CD4-positive, CD25-positive, alpha-beta regulatory T cell (primary cell): Measurements from ENCODE around the gene KLHL11. TPM values are rescaled to one million over a fixed set of nuclear protein-coding genes. Genes with fewer than 3 reads are reported as not detected.
A peak's percentile ranks its signal among the peaks of the same experiment; 100 is the strongest.

Experiments
- ATAC-seq, 2 donors: fragments of 150-1000 bp; cut with Tn5 transposase; one replicate each; pipeline ENCODE4 v1.10.0; 2021; ENCODE audit warnings: low read depth in 2 of 2, moderate number of reproducible peaks in 2 of 2, moderate library complexity in 1 of 2
- DNase-seq, 3 donors: peaks; one replicate each; pipeline versions ENCODE4 v3.0.0 to v3.0.0-alpha.2; 2012 to 2022; ENCODE audit warnings: mixed read lengths in 1 of 3
- H3K27ac ChIP-seq: one replicate; pipeline ENCODE4 v1.7.0; 2013; ENCODE audit warnings: mild to moderate bottlenecking, low read length; ENCODE audit not compliant: insufficient read depth, poor library complexity, severe bottlenecking
- H3K27me3 ChIP-seq: one replicate; pipeline ENCODE4 v1.7.0; 2013; ENCODE audit warnings: low read length; ENCODE audit not compliant: control insufficient read depth, insufficient read depth
- H3K36me3 ChIP-seq: one replicate; pipeline ENCODE4 v1.7.0; 2013; ENCODE audit warnings: mild to moderate bottlenecking, low read length, moderate library complexity; ENCODE audit not compliant: control insufficient read depth, insufficient read depth
- H3K4me1 ChIP-seq: 2 replicates; pipeline ENCODE4 v1.7.0; 2013; ENCODE audit warnings: mild to moderate bottlenecking, low read length; ENCODE audit not compliant: insufficient read depth, control insufficient read depth, poor library complexity, severe bottlenecking
- H3K4me3 ChIP-seq: one replicate; pipeline ENCODE4 v1.7.0; 2013; ENCODE audit warnings: low read depth, mild to moderate bottlenecking, low read length, moderate library complexity
- H3K9me3 ChIP-seq, 2 experiments: 1 replicate in 1 of 2; 2 replicates in 1 of 2; pipeline ENCODE4 v1.7.0; 2013; ENCODE audit warnings: low read length in 2 of 2, mild to moderate bottlenecking in 1 of 2, moderate library complexity in 1 of 2; ENCODE audit not compliant: control insufficient read depth in 2 of 2
- H3K27ac Mint-ChIP-seq, 3 donors: one replicate each; pipeline ENCODE4 v1.8.0; 2020 to 2022; ENCODE audit warnings: mild to moderate bottlenecking in 3 of 3, mixed read lengths in 3 of 3, moderate library complexity in 2 of 3
- H3K27me3 Mint-ChIP-seq: one replicate; pipeline ENCODE4 v1.8.0; 2022; ENCODE audit warnings: mild to moderate bottlenecking, mixed read lengths
- H3K36me3 Mint-ChIP-seq: one replicate; pipeline ENCODE4 v1.8.0; 2020; ENCODE audit warnings: mixed read lengths
- H3K4me1 Mint-ChIP-seq, 4 donors: one replicate each; pipeline ENCODE4 v1.8.0; 2020 to 2022; ENCODE audit warnings: mixed read lengths in 4 of 4, mild to moderate bottlenecking in 1 of 4
- H3K4me3 Mint-ChIP-seq, 4 donors: one replicate each; pipeline ENCODE4 v1.8.0; 2020 to 2022; ENCODE audit warnings: mild to moderate bottlenecking in 4 of 4, mixed read lengths in 4 of 4, moderate library complexity in 3 of 4
- H3K9me3 Mint-ChIP-seq, 7 donors: one replicate each; pipeline ENCODE4 v1.8.0; 2020 to 2022; ENCODE audit warnings: mixed read lengths in 7 of 7, mild to moderate bottlenecking in 3 of 7, moderate library complexity in 2 of 7
- polyA plus RNA-seq, 4 donors: library from polyadenylated mRNA; unstranded; fragments of 300-500 nt; fragmentation: Illumina TruSeq; gene quantifications; one replicate each; pipeline ENCODE4 v1.2.3, GENCODE V29; 2021
- total RNA-seq: library from RNA; stranded (reverse); gene quantifications from one replicate; pipeline ENCODE4 v1.2.3, GENCODE V29; 2022

KLHL11 gene
- total and polyA plus RNA-seq, 5 donors from 2014 or later, result 5.4 to 21.7 (median 7.5) TPM

DNA sequence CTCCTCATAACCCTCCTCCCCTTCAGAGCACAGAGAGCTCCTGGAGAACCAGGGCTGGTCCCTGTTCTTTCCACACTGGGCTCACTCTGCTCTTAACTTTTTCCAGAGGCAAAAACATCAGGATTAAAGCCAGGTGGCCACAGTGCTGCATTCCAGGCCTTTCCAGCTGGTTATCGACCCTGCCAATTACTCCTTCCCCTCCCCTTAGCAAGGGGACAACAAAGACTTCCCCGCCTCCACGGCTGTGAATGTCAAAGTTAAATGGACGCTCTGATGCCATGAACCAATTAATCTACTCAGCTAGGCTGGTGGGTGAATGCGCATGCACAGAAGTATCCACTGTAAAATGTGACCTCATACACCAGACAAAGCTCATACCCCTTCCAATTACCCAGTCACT is 30.4 kb upstream of the KLHL11 start:
- H3K4me1 Mint-ChIP-seq, result peaks cover 0 to 3% (median 0%) of the 10 kb centered on the region in 4 donors
- DNase-seq (no peak), ATAC-seq (no peak)
- no peaks in the 10 kb centered on the region for H3K9me3 ChIP-seq
- H3K27me3 ChIP-seq, result no peaks in the 10 kb centered on the region
- H3K9me3 Mint-ChIP-seq, result no peaks in the 10 kb centered on the region
- no peaks in the 10 kb centered on the region for H3K4me1 ChIP-seq
- H3K27ac Mint-ChIP-seq, result peak overlapping the region in 2 of 3 donors; percentile 27 to 56
- no peak overlapping the region for H3K4me3 Mint-ChIP-seq
- no peak overlapping the region for H3K27ac ChIP-seq
- H3K4me3 ChIP-seq, result no peak overlapping the region
- no peaks in the 10 kb centered on the region for H3K27me3 Mint-ChIP-seq
- peaks cover 82% of the 10 kb centered on the region for H3K36me3 ChIP-seq
- H3K36me3 Mint-ChIP-seq, result peaks cover 37% of the 10 kb centered on the region

DNA sequence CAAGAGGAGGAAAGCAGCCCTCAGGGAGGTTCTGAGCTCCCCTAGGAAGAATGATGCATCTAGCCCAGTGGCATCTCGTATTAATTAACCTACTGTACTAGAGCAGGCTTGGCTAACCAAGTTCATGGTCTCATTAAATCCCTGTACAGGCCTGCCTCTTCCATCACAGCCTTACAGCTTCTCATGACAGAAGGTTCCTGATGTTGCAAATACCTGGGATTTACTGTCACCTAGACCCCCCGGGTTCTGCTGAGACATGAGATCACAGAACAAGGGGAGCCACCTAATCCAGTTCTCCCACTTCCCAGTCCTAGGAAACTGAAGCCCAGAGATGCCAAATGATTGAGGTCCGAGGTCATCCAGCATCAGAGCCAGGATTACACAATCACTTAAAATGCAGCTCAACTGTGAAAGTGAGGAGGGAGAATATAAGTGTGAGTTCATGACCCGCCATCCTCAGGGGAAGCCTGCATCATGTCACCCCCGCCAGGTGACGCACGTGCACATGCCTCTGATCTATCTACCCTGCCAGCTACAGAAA is 29.6 kb upstream of the KLHL11 start:
- H3K4me1 ChIP-seq, result no peaks in the 10 kb centered on the region
- peaks cover 80% of the 10 kb centered on the region for H3K36me3 ChIP-seq
- Mint-ChIP-seq H3K4me3 (no peak overlapping the region), H3K9me3 (no peaks in the 10 kb centered on the region), H3K27ac (peak overlapping the region in 1 of 3 donors; percentile 9), H3K4me1 (peaks cover 0 to 3% (median 0%) of the 10 kb centered on the region in 4 donors), H3K36me3 (peaks cover 38% of the 10 kb centered on the region), H3K27me3 (no peaks in the 10 kb centered on the region)
- no peak overlapping the region for H3K27ac ChIP-seq
- DNase-seq, result no peak
- no peak for ATAC-seq
- H3K9me3 ChIP-seq, result no peaks in the 10 kb centered on the region
- H3K27me3 ChIP-seq, result no peaks in the 10 kb centered on the region
- no peak overlapping the region for H3K4me3 ChIP-seq

DNA sequence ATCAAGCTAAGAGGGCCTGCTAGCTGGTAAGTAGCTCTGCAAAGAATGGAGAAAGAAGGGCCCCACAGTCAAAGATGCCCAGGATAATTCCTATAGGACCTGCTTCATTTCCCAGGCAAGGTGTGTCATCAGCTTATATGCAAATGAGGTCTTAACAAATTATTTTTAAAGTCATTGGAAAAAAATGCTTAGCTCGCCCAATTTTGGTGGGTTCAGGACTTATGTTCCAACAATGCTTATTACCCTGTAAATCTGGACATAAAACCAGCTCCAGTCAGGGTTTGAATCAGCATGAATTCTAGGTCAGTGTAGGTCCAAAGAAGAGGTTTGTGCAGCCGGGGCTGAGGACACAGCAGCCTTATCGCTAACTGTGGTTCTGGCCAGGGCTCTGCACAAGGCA is 28.2 kb upstream of the KLHL11 start:
- no peak for DNase-seq
- Histone ChIP-seq H3K27me3 (no peaks in the 10 kb centered on the region), H3K27ac (no peak overlapping the region), H3K9me3 (no peaks in the 10 kb centered on the region), H3K4me3 (no peak overlapping the region), H3K4me1 (no peaks in the 10 kb centered on the region), H3K36me3 (peaks cover 81% of the 10 kb centered on the region)
- peaks cover 0 to 3% (median 0%) of the 10 kb centered on the region in 4 donors for H3K4me1 Mint-ChIP-seq
- H3K9me3 Mint-ChIP-seq, result no peaks in the 10 kb centered on the region
- H3K27me3 Mint-ChIP-seq, result no peaks in the 10 kb centered on the region
- no peak overlapping the region for H3K4me3 Mint-ChIP-seq
- ATAC-seq, result no peak
- H3K27ac Mint-ChIP-seq, result no peak overlapping the region
- peaks cover 30% of the 10 kb centered on the region for H3K36me3 Mint-ChIP-seq

DNA sequence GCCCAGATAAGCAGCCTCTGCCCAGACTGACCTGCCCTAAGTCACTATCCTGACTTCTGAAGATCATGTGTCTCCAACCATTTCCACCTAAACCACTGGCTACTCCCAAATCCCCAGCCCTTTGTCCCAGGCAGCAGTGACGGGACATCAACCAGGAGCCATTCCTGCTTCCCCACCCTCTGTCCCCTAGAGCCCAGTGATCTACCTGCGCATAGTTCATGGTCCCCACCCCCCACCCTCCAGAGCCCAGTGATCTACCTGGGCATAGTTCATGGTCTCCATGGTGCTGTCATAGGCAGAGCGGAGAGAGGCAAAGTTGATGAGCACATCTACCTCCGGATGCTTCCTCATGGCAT is 26.8 kb upstream of the KLHL11 start:
- DNase-seq, result no peak
- Mint-ChIP-seq H3K4me1 (peaks cover 0 to 2% (median 0%) of the 10 kb centered on the region in 4 donors), H3K4me3 (no peak overlapping the region), H3K27ac (no peak overlapping the region), H3K36me3 (peaks cover 33% of the 10 kb centered on the region), H3K9me3 (no peaks in the 10 kb centered on the region), H3K27me3 (no peaks in the 10 kb centered on the region)
- Histone ChIP-seq H3K9me3 (no peaks in the 10 kb centered on the region), H3K27me3 (no peaks in the 10 kb centered on the region), H3K4me3 (no peak overlapping the region), H3K4me1 (no peaks in the 10 kb centered on the region), H3K27ac (no peak overlapping the region), H3K36me3 (peaks cover 82% of the 10 kb centered on the region)
- no peak for ATAC-seq

DNA sequence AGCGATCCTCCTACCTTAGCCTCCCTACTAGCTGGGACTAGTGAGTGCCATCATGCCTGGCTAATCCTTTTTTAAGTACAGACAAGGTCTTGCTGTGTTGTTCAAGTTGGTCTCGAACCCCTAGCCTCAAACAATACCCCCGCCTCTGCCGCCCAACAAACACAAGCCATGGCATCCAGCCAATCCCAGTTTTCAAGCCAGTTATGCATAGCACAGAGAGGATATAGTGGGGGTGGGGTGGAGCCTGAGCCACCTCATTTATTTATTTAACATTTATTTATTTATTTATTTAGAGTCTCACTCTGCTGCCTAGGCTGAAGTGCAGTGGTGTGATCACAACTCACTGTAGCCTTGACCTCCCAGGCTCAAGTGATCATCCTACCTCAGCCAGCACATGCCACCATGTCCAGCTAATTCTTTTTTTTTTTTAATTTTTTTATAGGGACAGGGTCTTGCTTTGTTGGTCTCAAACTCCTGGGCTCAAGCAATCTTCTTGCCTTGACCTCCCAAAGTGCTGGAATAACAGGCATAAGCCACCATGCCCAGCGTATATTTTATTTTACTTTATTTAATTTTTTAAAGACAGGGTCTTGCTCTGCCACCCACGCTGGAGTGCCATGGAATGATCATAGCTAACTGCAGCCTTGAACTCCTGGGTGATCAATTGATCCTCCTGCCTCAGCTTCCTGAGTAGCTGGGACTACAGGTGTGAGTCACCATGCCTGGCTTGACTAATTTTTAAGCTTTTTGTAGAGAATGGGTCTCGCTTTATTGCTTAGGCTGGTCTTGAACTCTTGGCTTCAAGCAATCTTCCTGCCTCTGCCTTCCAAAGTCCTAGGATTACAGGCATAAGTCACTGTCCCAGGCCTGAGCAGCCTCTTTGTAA is 26.2 kb upstream of the KLHL11 start:
- no peak for DNase-seq
- no peak overlapping the region for H3K4me3 ChIP-seq
- ATAC-seq, result no peak
- no peaks in the 10 kb centered on the region for H3K27me3 ChIP-seq
- H3K9me3 ChIP-seq, result no peaks in the 10 kb centered on the region
- H3K27ac ChIP-seq, result no peak overlapping the region
- H3K4me1 Mint-ChIP-seq, result no peaks in the 10 kb centered on the region
- H3K4me1 ChIP-seq, result no peaks in the 10 kb centered on the region
- H3K9me3 Mint-ChIP-seq, result no peaks in the 10 kb centered on the region
- H3K36me3 Mint-ChIP-seq, result peaks cover 27% of the 10 kb centered on the region
- H3K4me3 Mint-ChIP-seq, result no peak overlapping the region
- no peaks in the 10 kb centered on the region for H3K27me3 Mint-ChIP-seq
- H3K36me3 ChIP-seq, result peaks cover 82% of the 10 kb centered on the region
- H3K27ac Mint-ChIP-seq, result no peak overlapping the region

DNA sequence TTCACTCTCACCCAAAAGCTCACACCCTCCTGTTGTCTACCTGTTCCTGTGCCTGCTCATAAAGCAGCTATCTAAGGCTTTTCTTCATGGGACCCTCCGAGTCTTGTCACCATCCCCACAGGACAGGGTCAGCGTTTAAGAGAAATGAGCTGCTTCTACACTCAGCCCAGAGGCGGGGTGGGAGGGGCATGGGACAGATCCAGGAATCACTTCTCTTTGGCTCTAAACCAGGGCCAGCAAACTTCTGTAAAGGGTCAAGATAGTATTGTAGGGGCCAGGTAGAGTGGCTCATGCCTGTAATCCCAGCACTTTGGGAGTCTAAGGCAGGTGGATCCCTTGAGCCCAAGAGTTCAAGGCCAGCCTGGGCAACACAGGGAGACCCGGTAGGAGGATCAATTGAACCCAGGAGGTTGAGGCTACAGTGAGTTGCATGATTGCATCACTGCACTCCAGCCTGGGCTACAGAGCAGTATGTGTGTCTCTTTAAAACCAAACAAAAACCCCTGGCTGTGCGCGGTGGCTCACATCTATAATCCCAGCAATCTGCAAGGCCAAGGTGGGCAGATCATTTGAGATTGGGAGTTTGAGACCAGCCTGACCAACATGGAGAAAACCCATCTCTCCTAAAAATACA is 23.2 kb upstream of the KLHL11 start:
- H3K27me3 ChIP-seq, result no peaks in the 10 kb centered on the region
- no peaks in the 10 kb centered on the region for H3K4me1 Mint-ChIP-seq
- H3K27ac Mint-ChIP-seq, result peak overlapping the region in 1 of 3 donors; percentile 76
- DNase-seq, result no peak
- peaks cover 31% of the 10 kb centered on the region for H3K36me3 Mint-ChIP-seq
- H3K9me3 ChIP-seq, result no peaks in the 10 kb centered on the region
- no peaks in the 10 kb centered on the region for H3K27me3 Mint-ChIP-seq
- no peak overlapping the region for H3K4me3 Mint-ChIP-seq
- H3K4me3 ChIP-seq, result no peak overlapping the region
- H3K9me3 Mint-ChIP-seq, result no peaks in the 10 kb centered on the region
- no peak for ATAC-seq
- H3K36me3 ChIP-seq, result peaks cover 87% of the 10 kb centered on the region
- no peaks in the 10 kb centered on the region for H3K4me1 ChIP-seq
- H3K27ac ChIP-seq, result no peak overlapping the region

DNA sequence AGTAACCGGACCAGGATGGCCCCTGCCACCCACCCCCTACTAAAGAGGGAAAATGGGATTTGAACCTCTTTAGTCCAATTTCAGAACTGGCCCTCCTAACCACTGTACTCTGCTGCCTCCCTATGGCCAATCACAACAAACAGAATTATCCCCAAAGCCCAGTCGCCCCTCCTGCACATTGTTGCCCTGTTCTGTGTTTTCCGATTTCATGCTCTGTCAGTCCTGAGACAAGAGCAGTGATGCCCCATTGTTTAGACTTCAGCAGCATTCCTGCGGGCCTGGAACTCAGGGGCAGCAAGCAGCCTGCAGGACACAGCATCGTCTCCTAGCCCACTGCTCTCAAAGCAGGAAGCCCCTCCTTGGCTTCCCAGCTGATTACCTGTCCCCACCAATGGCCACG is 20.5 kb upstream of the KLHL11 start:
- peaks cover 39% of the 10 kb centered on the region for H3K36me3 Mint-ChIP-seq
- H3K36me3 ChIP-seq, result peaks cover 86% of the 10 kb centered on the region
- no peak for DNase-seq

More for the DNA sequence above, 20.5 kb upstream of the KLHL11 start:
- no peak overlapping the region for H3K4me3 ChIP-seq
- Mint-ChIP-seq H3K4me3 (peak overlapping the region in 1 of 4 donors; percentile 2), H3K9me3 (peaks cover 0 to 2% (median 0%) of the 10 kb centered on the region in 7 donors), H3K27me3 (no peaks in the 10 kb centered on the region), H3K4me1 (peaks cover 0 to 3% (median 0%) of the 10 kb centered on the region in 4 donors), H3K27ac (no peak overlapping the region)
- no peaks in the 10 kb centered on the region for H3K27me3 ChIP-seq
- no peaks in the 10 kb centered on the region for H3K9me3 ChIP-seq
- ATAC-seq, result no peak
- H3K4me1 ChIP-seq, result no peaks in the 10 kb centered on the region
- no peak overlapping the region for H3K27ac ChIP-seq
